Cardiac fibroblast (primary cell): ENCODE results near the gene EPPIN.
"Not testable (repeated sequence)": the region's sequence is repeated elsewhere in the genome, so short reads cannot be mapped to it uniquely, and the experiment has no call there.

ENCODE experiments used
- DNase-seq, 2 donors: peaks; one replicate each; pipeline versions ENCODE4 v3.0.0 to v3.0.0-alpha.2; 2010; ENCODE audit warnings: low read depth in 2 of 2
- H3K4me3 ChIP-seq, 2 donors: replicated peaks in 1 of 2; 1 replicate in 1 of 2; 2 replicates in 1 of 2; pipeline ENCODE4 v1.5.1; 2011; ENCODE audit warnings: low read depth in 2 of 2, low read length in 2 of 2, mild to moderate bottlenecking in 2 of 2, moderate library complexity in 1 of 2
- TF ChIP-seq, protein P1 (sequence below): IDR thresholded peaks from one replicate; pipeline ENCODE4 v1.5.1; 2011; ENCODE audit warnings: low read depth, mild to moderate bottlenecking, low read length, inconsistent platforms

Gene EPPIN

DNA sequence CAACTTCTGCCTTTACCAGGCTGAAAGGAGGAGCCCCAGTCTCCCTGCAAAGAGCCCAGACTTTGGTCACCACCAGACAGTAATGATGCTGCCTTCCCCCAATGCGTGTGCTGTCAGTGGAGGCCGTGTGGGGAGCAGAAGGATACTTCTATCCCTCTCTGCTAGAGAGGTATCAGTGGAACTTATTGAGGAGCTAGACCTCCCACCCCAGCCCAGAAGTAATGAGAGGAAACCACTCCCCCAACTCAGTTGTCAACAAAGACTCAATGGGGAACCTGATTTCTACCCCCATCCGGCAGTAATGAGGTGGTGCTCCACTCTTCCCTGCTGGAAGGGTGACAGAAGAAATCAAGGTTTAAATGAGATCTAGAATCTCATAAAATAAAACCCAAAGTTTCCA, 36.3 kb upstream of the EPPIN start:
- TF ChIP-seq, protein P1, sequence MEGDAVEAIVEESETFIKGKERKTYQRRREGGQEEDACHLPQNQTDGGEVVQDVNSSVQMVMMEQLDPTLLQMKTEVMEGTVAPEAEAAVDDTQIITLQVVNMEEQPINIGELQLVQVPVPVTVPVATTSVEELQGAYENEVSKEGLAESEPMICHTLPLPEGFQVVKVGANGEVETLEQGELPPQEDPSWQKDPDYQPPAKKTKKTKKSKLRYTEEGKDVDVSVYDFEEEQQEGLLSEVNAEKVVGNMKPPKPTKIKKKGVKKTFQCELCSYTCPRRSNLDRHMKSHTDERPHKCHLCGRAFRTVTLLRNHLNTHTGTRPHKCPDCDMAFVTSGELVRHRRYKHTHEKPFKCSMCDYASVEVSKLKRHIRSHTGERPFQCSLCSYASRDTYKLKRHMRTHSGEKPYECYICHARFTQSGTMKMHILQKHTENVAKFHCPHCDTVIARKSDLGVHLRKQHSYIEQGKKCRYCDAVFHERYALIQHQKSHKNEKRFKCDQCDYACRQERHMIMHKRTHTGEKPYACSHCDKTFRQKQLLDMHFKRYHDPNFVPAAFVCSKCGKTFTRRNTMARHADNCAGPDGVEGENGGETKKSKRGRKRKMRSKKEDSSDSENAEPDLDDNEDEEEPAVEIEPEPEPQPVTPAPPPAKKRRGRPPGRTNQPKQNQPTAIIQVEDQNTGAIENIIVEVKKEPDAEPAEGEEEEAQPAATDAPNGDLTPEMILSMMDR = no peak
- no peak overlapping the region for H3K4me3 ChIP-seq

GRCh38 chr20:45581702-45582101, 34.5 kb upstream of the EPPIN start:
- DNase-seq = peak in 1 of 2 donors; percentile 3
- TF ChIP-seq, protein P1 = no peak

More for the DNA sequence above, 36.3 kb upstream of the EPPIN start:
- DNase-seq = no peak

DNA sequence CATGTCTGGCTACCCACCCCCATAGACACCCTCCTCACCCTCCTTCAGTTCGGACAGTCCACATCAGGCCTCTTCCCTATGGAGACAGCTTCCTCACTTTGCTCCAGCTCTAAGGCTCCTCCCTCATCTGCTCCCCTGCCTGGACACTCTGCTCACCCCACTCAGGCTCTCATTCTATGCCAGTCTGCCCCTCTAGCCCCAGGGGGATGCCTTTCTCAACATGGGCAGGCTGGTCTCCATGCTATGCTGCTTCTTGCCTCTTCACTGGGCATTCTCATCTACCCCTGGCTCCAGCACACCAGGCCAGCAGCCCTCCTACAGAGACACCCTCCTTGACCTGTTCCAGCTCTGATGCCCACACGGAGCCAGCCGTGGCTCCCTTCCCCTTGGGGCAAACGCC, 32.0 kb upstream of the EPPIN start, which contains the start of gene WFDC8:
TSS of gene WFDC8 (minus strand) at position 101 of the 400 bp plus-strand sequence. CDS start at position 64, 37 bp downstream.
- no peak within 1 kb of the TSS for H3K4me3 ChIP-seq
- TF ChIP-seq, protein P1 = no peak
- DNase-seq = no peak

More at GRCh38 chr20:45581702-45582101, 34.5 kb upstream of the EPPIN start:
- H3K4me3 ChIP-seq = no peak overlapping the region

DNA sequence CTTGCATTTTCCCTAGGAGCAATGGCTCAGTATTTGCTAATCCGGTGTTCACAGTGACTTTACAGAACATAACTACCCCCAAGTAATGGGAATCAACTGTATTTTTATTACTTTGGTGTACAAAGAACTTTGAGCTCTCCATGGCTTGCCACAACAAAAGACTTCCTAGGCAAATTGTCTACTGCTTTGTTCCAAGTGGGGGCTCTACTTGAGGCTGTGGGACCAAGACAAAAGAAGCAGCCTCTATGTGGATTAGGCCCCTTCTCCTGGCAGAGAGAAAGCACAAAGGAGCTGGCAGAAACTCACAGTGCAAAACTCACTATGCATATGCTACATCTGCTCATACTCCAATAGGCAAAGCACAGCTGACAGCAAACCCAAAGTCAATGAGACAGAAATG, 31.0 kb upstream of the EPPIN start:
- TF ChIP-seq, protein P1 = no peak
- no peak overlapping the region for H3K4me3 ChIP-seq
- no peak for DNase-seq

GRCh38 chr20:45576995-45577394, 29.8 kb upstream of the EPPIN start:
- no peak overlapping the region for H3K4me3 ChIP-seq
- TF ChIP-seq, protein P1 = no peak
- DNase-seq = peak in 1 of 2 donors; percentile 31

DNA sequence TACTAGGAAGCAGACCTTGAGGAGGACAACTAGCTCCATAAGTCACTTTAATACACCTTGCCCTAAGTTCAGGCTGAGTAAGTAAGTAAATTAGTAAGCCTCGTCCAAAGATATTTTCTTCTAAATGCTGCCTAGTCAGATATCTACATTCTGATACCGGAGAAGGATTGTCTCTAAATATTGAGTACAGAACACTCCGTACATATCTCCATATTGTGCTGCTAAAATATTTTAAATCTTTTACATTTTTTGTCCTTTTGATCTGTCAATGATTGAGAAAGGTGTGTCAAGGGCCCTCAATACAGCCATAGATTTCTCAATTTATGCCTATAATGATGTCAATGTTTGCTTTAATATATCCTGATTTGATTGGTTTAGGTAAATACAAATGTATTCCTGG, 28.7 kb upstream of the EPPIN start:
- TF ChIP-seq, protein P1 = no peak
- DNase-seq = no peak
- H3K4me3 ChIP-seq = no peak overlapping the region

- DNase-seq, H3K4me3 ChIP-seq: not testable (repeated sequence)
These were observed 22.4 kb upstream of the EPPIN start for GRCh38 chr20:45569650-45570049.
